Chondrocyte (in vitro differentiated cells): ENCODE measurements around the gene ELL2. TPM values are rescaled to one million over a fixed set of nuclear protein-coding genes. Genes with fewer than 3 reads are reported as not detected.

Experiments used
- DNase-seq: peaks from one replicate; pipeline ENCODE4 v3.0.0; 2021; ENCODE audit warnings: mixed read lengths, low spot score
- H3K27ac Mint-ChIP-seq: one replicate; pipeline ENCODE4 v1.8.0; 2021; ENCODE audit warnings: mild to moderate bottlenecking, moderate library complexity, mixed read lengths; ENCODE audit not compliant: unreplicated experiment
- H3K27me3 Mint-ChIP-seq: 2 replicates; pipeline ENCODE4 v1.8.0; 2021; ENCODE audit warnings: low read depth, mixed read lengths
- H3K36me3 Mint-ChIP-seq: 2 replicates; pipeline ENCODE4 v1.8.0; 2021; ENCODE audit warnings: low read depth, mixed read lengths
- H3K4me1 Mint-ChIP-seq: 2 replicates; pipeline ENCODE4 v1.8.0; 2021; ENCODE audit warnings: low read depth, mild to moderate bottlenecking, mixed read lengths
- H3K4me3 Mint-ChIP-seq: one replicate; pipeline ENCODE4 v1.8.0; 2021; ENCODE audit warnings: mild to moderate bottlenecking, moderate library complexity, mixed read lengths; ENCODE audit not compliant: unreplicated experiment
- H3K9me3 Mint-ChIP-seq: 2 replicates; pipeline ENCODE4 v1.8.0; 2021; ENCODE audit warnings: low read depth, mixed read lengths
- CTCF ChIP-seq: fragments of 200-600 bp; sonication (generic); IDR thresholded peaks from 2 replicates; pipeline ENCODE4 v1.5.0; 2021; ENCODE audit warnings: antibody characterized with exemption, mild to moderate bottlenecking, moderate library complexity
- total RNA-seq: library from RNA; stranded (reverse); gene quantifications from 3 replicates; pipeline ENCODE4 v1.2.1, GENCODE V29; 2021

The ELL2 gene
- total RNA-seq, 1 donor from 2014 or later, result 51.7 TPM

DNA sequence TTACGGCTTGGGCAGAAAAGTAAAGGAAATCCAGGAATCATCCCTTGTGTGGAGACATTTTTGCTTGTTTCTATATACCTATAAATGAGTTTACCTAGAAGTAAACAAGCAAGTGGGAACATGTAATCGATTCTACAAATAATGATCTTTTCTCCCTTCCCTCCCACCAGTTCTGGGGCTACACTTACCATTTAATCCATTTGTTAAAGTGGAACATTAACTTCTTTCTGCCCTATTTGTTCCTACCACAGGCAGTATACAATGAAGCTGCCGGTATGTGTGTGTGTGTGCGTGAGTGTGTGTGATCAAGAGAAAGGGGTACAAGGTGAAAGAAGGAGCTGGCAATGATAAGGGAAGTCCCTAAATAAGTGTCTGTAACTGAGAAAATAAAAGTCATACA is 26.4 kb upstream of the ELL2 start:
- H3K27ac Mint-ChIP-seq, result no peak overlapping the region
- H3K36me3 Mint-ChIP-seq, result no peaks in the 10 kb centered on the region
- no peaks in the 10 kb centered on the region for H3K27me3 Mint-ChIP-seq
- no peak for DNase-seq
- no peak overlapping the region for H3K4me3 Mint-ChIP-seq
- H3K4me1 Mint-ChIP-seq, result peaks cover 54% of the 10 kb centered on the region
- no peaks in the 10 kb centered on the region for H3K9me3 Mint-ChIP-seq
- TF ChIP-seq CTCF, result no peak

GRCh38 chr5:95986937-95987520 is 25.4 kb upstream of the ELL2 start:
- TF ChIP-seq CTCF, result no peak
- H3K9me3 Mint-ChIP-seq, result no peaks in the 10 kb centered on the region
- DNase-seq, result no peak
- H3K27me3 Mint-ChIP-seq, result no peaks in the 10 kb centered on the region
- H3K36me3 Mint-ChIP-seq, result no peaks in the 10 kb centered on the region
- peaks cover 54% of the 10 kb centered on the region for H3K4me1 Mint-ChIP-seq
- H3K27ac Mint-ChIP-seq, result peak overlapping the region; percentile 93
- no peak overlapping the region for H3K4me3 Mint-ChIP-seq

- DNase-seq, result no peak
- no peak for TF ChIP-seq CTCF
- peak overlapping the region; percentile 93 for H3K27ac Mint-ChIP-seq
- peaks cover 54% of the 10 kb centered on the region for H3K4me1 Mint-ChIP-seq
- H3K27me3 Mint-ChIP-seq, result no peaks in the 10 kb centered on the region
- peak overlapping the region; percentile 46 for H3K4me3 Mint-ChIP-seq
- H3K9me3 Mint-ChIP-seq, result no peaks in the 10 kb centered on the region
- H3K36me3 Mint-ChIP-seq, result no peaks in the 10 kb centered on the region
These were observed 24.4 kb upstream of the ELL2 start for GRCh38 chr5:95986001-95986400.

GRCh38 chr5:95985249-95985648 is 23.6 kb upstream of the ELL2 start:
- peak; percentile 52 for TF ChIP-seq CTCF
- peaks cover 54% of the 10 kb centered on the region for H3K4me1 Mint-ChIP-seq
- H3K27me3 Mint-ChIP-seq, result no peaks in the 10 kb centered on the region
- H3K9me3 Mint-ChIP-seq, result no peaks in the 10 kb centered on the region
- H3K27ac Mint-ChIP-seq, result peak overlapping the region; percentile 93
- no peaks in the 10 kb centered on the region for H3K36me3 Mint-ChIP-seq
- DNase-seq, result no peak
- H3K4me3 Mint-ChIP-seq, result no peak overlapping the region

DNA sequence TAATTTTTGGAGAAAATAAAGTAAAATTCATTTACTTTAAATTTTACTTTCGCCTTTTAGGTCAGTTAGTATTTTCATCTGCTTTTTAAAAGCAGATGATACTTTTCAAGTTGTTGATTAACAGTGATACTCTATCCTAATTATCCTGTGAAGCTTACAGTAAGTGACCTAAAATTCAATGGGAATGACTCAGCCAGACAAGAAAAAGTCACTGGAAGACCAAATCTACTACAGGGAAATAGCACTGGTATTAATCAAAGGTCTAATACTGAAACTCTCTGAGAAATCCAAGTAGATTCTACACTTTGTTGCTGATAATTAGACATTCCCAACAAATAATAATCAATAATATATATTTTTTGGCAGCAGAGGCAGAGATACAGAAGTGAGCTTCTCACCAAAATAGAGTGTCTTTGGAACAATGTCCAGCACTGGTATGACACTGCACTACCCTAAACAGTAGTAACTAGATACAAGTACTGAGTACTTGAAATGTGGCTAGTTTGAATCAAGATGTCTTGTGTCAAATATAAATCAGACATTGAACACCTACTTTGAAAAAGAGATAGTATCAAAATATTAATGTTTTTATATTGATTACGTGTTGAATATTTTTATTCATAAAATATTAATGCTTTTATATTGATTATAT is 22.8 kb upstream of the ELL2 start:
- H3K36me3 Mint-ChIP-seq, result no peaks in the 10 kb centered on the region
- H3K27me3 Mint-ChIP-seq, result no peaks in the 10 kb centered on the region
- DNase-seq, result no peak
- H3K9me3 Mint-ChIP-seq, result no peaks in the 10 kb centered on the region
- H3K4me1 Mint-ChIP-seq, result peaks cover 47% of the 10 kb centered on the region
- H3K27ac Mint-ChIP-seq, result peak overlapping the region; percentile 19
- H3K4me3 Mint-ChIP-seq, result no peak overlapping the region
- no peak for TF ChIP-seq CTCF
